Activated CD4-positive, alpha-beta T cell treated with anti-CD3 and anti-CD28 coated beads for 24 hours (primary cell): ENCODE results near the gene MTF2.
"Not testable (repeated sequence)": the region's sequence is repeated elsewhere in the genome, so short reads cannot be mapped to it uniquely, and the experiment has no call there.

Experiments
- DNase-seq, 2 donors: peaks; one replicate each; pipeline ENCODE4 v3.0.0-alpha.2; 2020; ENCODE audit warnings: low read depth in 2 of 2

MTF2 gene

DNA sequence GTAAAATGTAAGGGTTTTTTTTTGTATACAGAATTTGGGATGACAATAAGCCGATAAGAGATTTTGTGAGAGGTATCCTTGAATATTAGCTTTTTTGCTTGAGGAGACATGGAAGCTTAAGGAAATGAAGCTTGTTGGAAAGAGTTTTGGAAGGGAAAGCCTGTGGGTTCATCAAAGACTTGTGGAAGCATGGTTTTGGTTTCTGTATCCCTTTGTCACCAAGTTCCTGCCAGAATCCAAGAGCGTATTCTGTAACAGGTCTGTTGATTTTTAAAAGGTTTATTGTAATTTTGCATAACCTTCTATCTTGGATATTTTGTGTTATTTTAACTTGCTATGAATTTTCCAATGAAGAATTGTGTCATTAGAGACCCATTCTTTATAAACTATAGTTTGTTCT is 63.1 kb downstream of the MTF2 start:
- DNase-seq, result no peak

DNA sequence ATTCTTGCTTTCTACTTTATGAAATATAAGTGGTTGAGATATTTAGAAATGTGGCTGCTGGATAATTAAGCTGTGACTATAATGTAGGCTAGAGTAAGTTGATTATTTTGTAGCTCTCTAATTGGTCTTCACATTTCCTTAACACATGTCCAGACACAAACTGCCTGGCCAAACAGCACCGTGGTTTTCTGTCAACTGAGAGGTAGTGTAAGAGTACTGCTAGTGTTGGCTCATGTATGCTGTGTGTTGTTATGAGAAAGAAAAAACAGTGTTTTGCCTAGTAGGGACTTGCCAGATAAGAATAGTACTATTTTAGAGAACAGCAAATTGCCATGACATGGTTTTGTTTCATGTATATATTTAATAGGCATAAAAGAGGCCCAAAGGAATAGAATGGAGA is 64.1 kb downstream of the MTF2 start:
- DNase-seq, result no peak

DNA sequence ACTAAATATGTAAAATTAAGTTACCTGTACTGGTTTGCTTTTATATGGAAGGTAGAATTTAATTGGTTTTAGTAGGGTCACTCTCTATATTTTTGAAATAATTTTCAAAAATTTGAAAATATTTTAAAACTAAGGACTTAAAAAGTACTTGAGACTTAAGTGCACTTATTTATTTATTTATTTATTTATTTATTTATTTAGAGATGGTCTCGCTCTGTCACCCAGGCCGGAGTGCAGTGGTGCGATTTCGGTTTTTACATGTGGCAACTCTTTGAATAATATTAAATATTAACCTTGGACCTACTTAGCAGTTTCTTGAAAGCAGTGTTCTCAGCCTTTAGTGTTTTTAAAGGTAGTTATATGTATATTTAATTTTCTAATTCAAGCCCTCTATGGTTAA is 64.7 kb downstream of the MTF2 start:
- no peak for DNase-seq

DNA sequence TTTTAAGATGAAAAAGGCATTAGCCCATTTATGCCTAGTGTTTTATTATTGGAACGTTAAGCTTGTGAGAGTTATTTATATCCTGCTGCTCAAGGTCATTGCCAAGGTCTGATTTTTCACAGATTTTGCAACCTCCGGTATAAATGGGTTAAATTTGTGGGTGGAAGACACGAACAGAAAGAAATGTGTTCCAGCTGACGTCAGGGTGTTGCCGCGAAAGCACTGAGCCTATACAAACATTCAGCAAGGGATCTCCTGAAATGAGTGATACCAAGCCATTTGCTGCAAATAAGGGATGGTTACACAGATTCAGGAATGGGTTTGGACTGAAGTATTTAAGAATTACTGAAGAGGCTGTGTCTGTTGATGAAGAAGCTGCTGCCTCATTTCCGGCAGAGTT is 68.9 kb downstream of the MTF2 start:
- DNase-seq, result no peak

DNA sequence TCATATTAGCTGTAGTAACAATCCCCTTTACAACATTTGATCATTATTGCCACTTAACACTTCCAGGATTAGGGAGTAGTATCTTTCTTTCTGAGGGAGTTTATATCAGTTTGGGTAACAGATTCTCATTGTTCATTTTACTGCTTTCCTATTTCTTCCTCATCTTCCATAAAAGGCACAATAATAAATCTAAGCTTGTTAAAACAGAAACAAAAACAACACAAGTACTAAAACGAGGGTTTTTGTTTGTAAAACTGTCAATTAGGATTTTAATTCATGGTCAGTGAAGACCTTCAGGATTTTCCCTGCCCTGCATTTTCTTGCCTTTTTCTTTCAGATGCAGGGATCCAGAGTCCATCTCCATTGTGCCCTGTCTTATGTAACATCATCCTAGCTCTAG is 71.6 kb downstream of the MTF2 start:
- no peak for DNase-seq

DNA sequence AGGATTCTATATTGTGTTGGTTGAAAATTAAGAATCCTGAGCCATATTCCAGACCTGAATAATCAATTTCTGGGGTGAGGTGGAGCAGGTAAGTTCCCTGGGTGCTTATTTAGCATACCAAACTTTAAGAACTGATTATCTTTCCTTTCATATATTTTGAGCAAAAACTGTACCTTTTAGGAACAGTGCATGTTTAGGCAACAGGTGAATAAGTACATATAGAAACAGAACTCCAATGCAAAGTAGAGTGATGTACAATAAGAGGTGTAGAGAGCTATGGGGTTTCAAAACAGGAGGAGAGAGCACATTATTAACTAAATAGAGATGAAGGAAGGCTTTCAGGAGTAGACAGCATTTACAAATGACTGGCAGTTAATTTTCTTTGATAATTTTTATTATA is 72.4 kb downstream of the MTF2 start:
- no peak for DNase-seq

DNA sequence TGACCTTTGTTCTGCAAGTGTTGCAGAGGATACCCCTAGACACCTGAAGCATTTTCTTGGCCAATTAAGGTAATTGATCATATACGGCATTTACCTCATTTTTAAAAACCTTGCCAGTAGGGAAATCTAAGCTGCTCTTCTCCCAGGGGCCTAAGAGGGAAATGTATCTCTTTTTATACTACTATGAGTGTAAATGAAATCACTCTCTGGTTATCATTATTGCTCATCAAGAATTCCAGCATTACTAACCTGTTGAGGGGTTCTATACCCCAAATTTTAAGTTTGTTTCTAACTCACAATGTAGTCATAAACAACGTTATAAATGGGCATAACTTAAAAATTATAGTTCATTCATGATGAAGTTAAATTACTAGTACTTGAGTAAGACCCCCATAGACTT is 73.8 kb downstream of the MTF2 start:
- DNase-seq, result no peak

DNA sequence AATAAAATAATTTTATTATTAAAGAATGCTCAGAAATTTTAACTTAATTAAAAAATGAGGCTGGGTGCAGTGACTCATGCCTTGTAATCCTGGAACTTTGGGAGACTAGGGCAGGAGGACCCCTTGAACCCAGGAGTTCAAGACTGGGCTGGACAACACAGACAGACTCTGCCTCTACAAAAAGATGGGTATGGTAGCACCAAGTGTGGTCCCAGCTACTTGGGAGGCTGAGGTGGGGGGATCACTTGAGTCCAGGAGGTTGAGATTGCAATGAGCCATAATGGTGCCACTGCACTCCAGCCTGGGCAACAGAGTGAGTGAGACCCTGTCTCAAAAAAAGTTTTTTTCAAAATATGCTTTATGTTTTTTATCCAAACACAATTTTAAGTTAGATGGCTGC is 75.8 kb downstream of the MTF2 start:
- no peak for DNase-seq

DNA sequence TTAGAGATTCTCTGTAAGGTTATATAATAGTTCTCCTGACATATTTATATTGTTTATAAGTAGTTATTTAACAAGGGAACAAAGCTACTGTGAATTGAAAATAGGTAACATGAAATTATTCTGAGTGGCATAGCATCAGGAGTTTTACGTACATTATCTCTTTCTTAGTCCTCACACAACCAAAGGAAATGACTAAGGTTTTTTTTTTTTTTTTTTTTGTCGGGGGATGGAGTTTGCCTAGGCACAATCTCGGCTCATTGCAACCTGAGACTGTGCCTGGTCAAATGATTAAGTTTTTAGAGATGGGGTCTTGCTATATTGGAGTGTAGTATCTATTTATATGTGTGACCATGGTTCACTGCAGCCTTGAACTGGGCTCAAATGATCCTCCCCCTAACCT is 76.3 kb downstream of the MTF2 start:
- no peak for DNase-seq

DNA sequence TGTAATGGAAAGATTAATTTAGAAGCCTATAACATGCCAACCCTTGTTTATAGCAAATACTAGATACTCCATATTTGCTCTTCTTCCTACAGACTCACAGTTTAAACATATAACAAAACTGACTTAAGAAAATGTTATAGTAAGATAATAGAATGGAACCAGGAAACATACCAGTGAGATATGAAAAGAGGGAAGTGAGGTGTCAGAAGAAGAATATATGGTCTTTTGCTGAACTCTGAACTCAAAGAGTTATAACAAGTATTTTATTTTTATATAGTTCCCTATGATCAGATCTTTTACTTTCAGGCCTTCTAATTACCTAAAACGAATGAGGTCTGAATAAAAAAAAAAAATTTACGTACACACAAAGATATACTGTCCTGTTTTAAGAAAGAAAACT is 80.3 kb downstream of the MTF2 start:
- no peak for DNase-seq

DNA sequence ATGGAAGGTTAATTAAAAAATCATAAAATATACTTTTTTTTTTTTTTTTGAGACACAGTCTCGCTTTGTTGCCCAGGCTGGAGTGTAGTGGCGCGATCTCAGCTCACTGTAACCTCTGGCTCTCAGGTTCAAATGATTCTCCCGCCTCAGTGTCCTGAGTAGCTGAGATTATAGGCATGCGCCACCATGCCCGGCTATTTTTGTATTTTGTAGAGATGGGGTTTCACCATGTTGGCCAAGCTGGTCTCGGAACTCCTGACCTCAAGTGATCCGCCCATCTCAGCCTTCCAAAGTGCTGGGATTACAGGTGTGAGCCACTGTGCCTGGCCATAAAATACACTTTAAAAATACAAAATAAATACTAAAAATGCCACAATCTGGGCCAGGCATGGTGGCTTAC is 84.2 kb downstream of the MTF2 start:
- DNase-seq, result not testable (repeated sequence)

DNA sequence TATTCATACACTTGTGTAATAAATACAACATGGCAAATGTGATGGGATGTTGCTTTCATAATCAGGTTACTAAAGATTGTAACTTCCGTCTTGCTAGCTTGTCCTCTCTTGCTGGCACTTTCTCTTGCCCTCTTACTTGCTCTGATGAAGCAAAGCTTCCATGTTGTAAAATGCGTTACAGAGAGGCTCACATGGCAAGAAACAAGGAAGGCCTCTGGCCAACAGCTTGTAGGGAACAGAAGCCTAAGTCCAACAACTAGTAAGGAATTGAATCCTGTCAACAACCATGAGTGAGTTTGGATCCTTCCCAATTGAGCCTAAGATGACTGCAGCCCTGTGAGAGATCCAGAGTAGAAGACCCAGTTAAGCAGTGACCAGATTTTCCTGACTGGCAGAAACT is 85.7 kb downstream of the MTF2 start:
- no peak for DNase-seq

DNA sequence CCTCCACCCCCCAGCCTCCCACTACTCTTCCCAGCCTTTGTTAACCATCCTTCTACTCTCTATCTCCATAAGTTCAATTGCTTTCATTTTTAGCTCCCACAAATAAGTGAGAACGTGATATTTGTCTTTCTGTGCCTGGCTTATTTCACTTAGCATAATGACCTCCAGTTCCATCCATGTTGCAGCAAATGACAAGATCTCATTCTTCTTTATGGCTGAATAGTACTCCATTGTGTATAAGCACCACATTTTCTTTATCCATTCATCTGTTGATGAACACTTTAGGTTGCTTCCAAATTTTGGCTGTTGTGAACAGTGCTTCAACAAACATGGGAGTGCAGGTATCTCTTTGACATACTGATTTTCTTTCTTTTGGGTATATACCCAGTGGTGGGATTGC is 86.8 kb downstream of the MTF2 start:
- not testable (repeated sequence) for DNase-seq

DNA sequence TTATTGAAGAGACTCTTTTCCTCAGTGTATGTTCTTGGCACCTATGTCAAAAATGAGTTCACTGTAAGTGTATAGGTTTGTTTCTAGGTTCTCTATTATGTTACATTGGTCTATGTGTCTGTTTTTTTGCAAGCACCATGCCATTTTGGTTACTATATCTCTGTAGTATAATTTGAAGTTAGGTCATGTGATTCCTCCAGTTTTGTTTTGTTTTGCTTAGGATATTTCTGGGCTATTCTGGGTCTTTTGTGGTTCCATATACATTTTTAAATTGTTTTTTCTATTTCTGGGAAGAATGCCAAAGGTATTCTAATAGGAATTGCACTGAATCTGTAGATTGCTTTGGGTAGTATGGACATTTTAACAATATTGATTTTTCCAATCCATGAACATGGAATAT is 87.9 kb downstream of the MTF2 start:
- DNase-seq, result no peak

DNA sequence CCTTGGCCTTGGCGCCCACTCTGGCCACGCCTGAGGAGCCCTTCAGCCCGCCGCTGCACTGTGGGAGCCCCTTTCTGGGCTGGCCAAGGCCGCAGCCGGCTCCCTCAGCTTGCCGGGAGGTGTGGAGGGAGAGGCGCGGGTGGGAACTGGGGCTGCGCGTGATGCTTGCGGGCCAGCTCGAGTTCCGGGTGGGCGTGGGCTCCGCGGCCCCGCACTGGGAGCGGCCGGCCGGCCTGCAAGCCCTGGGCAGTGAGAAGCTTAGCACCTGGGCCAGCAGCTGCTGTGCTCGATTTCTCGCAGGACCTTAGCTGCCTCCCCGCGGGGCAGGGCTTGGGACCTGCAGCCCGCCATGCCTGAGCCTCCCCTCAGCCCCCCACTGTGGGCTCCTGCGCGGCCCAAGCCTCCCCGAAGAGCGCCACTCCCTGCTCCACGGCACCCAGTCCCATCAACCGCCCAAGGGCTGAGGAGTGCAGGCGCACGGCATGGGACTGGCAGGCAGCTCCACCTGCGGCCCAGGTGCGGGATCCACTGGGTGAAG is 91.1 kb downstream of the MTF2 start:
- not testable (repeated sequence) for DNase-seq

DNA sequence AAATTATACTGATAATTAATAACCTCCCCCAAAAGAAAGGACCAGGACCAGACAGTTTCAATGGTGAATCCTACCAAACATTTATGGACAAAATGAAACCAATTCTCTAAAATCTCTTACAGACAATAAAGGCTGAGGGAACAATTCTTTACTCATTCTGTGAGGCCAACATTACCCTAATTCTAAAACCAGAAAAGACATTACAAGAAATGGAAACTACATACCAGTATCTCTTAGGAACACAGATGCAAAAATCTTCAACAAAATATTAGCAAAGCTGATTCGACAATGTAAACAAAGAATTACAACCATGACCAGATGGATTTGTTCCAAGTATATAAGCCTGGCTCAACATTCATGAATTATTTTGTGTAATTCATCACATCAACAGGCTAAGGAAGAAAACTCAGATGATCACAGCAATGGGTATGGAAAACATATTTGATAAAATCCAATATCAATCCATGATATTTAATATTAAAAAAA is 92.5 kb downstream of the MTF2 start:
- DNase-seq, result no peak

DNA sequence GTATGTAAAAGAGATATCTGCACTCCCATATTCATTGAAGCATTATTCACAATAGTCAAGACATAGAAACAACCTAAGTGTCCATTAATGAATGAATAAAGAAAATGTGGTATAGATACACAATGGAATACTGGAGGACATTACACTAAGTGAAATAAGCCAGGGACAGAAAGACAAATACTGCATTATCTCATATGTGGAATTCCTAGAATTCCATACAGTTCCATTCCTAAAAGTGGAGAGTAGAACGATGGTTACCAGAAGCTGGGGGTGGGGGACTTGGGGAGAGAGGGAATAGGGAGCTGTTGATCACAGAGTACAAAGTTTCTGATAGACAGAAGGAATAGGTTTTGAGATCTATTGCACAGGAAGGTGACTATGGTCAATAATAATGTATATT is 93.7 kb downstream of the MTF2 start:
- no peak for DNase-seq

DNA sequence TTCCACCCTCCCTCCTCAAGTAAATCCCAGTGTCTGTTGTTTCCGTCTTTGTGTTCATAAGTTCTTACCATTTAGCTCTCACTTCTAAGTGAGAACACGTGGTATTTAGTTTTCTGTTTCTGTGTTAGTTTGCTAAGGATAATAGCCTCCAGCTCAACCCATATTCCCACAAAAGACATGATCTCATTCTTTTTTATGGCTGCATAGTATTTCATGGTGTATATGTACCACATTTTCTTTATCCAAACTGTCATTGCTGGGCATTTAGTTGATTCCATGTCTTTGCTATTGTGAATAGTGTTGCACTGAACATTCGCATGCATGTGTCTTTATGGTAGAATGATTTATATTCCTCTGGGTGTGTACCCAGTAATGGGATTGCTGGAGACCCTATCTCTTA is 95.6 kb downstream of the MTF2 start:
- not testable (repeated sequence) for DNase-seq

DNA sequence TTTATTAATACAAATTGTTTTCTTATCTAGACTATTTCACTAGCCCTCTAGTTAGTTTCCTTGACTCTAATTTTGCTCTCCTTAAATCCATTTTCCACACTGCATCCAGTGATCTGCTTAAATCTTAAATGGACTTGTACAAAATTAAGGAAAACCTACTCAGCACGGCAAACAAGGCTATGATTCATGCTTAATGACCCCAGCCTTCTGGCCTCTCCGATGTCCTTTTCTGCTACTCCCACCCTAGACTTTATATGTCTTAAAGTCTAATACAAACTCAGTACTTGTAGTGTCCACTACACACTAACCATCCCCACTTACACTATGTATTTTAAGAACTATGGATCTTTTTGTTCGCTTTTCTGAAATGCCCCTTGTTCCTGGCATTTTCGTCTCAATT is 98.9 kb downstream of the MTF2 start:
- DNase-seq, result no peak

DNA sequence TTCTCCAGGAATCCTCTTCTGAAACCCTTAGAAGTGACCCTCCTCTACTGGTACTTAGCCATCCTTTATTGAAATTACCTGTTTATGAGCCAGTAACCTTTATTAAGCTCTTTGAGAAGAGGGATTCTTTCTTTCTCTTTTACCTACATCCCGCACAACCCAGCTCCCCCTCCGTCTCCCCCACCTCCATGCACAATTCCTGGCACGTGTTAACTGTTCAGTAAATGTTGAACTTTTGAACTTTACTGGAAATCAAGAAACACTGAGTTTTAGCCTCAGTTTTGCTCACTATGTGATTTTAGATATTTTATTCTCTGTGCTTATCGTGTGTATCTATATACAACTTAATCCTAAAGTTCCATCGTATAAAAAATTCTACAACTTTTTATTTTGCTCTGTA is 99.3 kb downstream of the MTF2 start:
- no peak for DNase-seq

DNA sequence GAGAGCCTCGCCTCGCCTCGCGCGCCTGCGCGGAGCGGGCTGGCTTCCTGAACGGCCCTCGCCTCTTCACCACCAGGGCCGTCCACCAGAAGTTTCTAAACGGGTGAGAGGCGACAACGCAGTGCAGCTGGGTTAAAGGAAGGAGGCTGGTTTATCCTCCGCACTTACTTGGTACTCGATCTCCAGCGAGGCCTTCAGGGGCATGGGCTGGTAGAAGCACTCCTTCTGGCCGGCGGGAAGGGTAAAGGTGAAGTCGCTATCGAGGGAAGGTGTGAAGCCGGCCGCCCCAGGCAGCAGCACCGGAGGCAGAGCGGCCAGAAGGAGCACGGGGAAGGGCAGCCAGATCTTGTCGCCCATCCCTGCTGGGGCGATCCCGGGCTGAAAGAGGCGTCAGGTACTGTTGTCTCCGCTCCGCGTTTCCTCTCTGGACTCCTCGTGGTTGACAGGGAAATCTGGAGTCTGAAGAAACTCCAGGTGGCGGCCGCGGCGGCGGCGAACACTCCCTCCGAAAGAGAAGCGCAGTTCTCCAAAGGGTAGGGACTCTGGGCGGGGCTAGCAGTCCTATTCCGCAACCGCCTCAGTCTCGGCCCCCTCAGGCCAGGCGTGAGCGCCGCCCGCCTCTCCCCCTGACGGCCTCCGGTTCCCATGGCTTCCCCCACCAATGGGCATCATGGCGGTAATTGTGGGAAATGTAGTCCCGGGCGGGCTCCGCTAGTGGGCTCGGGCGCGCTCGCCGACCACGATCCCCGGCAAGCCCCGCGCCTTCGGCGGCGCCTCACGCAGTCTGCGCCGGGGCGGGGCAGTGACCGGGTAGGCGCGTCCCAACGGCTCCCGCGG is 101.0 kb downstream of the MTF2 start, which contains the start of gene TMED5:
Gene TMED5, minus strand, starts transcription at position 528 of the 837 bp plus-strand sequence. Its CDS starts 171 bp downstream, at position 357.
- DNase-seq, result peak; percentile 88 to 90

DNA sequence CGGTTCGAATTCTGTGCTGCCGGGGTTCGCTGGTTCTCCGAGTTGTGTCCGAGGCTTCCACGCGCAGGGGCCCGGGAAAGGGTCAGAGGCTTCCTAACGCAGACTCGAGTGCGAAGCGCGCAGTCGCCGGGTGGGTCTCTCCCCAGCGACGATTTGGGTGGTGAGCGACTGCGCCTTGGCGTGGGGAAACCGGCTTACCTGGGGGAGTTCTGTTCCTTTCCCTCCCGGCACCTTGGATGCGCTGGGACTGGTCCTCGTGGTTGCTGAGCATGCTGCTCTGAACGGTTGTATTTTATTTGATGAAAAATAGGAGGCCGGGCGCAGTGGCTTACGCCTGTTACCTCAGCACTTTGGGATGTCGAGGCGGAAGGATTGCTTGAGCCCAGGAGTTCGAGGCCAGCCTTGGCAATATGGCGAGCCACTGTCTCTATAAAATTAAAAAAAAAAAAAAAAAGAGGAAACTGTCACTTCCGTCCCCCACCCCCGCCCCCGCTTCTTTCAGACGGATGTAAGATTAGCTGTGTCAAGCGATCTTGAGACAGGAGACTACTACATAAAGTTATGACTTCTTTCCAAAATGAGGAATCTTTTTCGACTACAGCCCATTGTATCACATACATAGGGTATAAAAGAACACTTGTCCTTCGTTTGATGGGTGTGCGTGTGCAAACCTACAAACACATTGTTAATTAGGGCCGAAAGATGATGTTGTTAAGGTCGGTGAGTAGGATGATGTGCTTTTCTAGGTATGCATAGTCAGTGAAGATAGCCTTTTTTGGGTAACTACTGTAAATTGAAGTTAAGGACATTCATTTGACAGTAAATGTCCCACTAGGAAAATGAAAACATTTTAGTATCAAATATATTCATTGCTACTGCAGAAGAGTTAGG is 101.9 kb downstream of the MTF2 start, which contains the start of gene CCDC18:
Gene CCDC18, plus strand, starts transcription at position 2 of the 891 bp plus-strand sequence. CDS start 2,638 bp downstream, outside the sequence.
- peak in 1 of 2 donors; percentile 36 for DNase-seq
